DND-41 (cell line): ENCODE data around the gene KLF16.

ENCODE experiments used
- CTCF ChIP-seq: IDR thresholded peaks from 2 replicates; pipeline ENCODE4 v1.5.1; 2012; ENCODE audit warnings: borderline replicate concordance, low read length, moderate library complexity, mild to moderate bottlenecking; ENCODE audit not compliant: poor library complexity, severe bottlenecking; ENCODE audit errors: extremely low read depth
- EZH2 ChIP-seq: IDR thresholded peaks from 3 replicates; pipeline ENCODE4 v1.6.1; 2012; ENCODE audit warnings: borderline replicate concordance, low read depth, mild to moderate bottlenecking, moderate library complexity, low read length, inconsistent platforms; ENCODE audit not compliant: severe bottlenecking

GRCh38 chr19:1854542-1855039 lies 8.8 kb downstream of the KLF16 start:
- TF ChIP-seq CTCF (no peak), EZH2 (no peak)
